Activated CD4-positive, alpha-beta T cell treated with anti-CD3 and anti-CD28 coated beads, Interleukin-2, amount 10 ng/mL, durations not matched to agents 7 days and 5 days (primary cell): Measurements from ENCODE around the gene TMEM223. TPM values are rescaled to one million over a fixed set of nuclear protein-coding genes. Genes with fewer than 3 reads are reported as not detected.
A peak's percentile ranks its signal among the peaks of the same experiment; 100 is the strongest.

Source experiments
- CTCF ChIA-PET: fragments of 350-600 bp; sonication (Branson Sonifier 250); formaldehyde crosslinking; loops from one replicate; lab custom pipeline; 2021; ENCODE audit warnings: antibody characterized with exemption; lab: Charles Lee
- POLR2A ChIA-PET: fragments of 350-600 bp; sonication (Branson Sonifier 250); formaldehyde crosslinking; loops from one replicate; lab custom pipeline; 2021; ENCODE audit warnings: antibody characterized with exemption; lab: Charles Lee
- DNase-seq: peaks from one replicate; pipeline ENCODE4 v3.0.0-alpha.2; 2020
- H3K27ac Mint-ChIP-seq: one replicate; pipeline ENCODE4 v1.8.0; 2021; ENCODE audit warnings: mild to moderate bottlenecking, moderate library complexity, mixed read lengths
- H3K27me3 Mint-ChIP-seq: one replicate; pipeline ENCODE4 v1.8.0; 2021; ENCODE audit warnings: mixed read lengths
- H3K36me3 Mint-ChIP-seq: one replicate; pipeline ENCODE4 v1.8.0; 2021; ENCODE audit warnings: low read depth, mixed read lengths
- H3K4me1 Mint-ChIP-seq: one replicate; pipeline ENCODE4 v1.8.0; 2021; ENCODE audit warnings: mixed read lengths
- H3K4me3 Mint-ChIP-seq: one replicate; pipeline ENCODE4 v1.8.0; 2021; ENCODE audit warnings: mild to moderate bottlenecking, moderate library complexity, mixed read lengths
- H3K9me3 Mint-ChIP-seq: one replicate; pipeline ENCODE4 v1.8.0; 2021; ENCODE audit warnings: mixed read lengths
- total RNA-seq, 2 experiments: library from RNA; stranded (reverse); gene quantifications; one replicate each; pipeline ENCODE4 v1.2.3, GENCODE V29; 2021

TMEM223 gene
- total RNA-seq, 2 experiments from 2014 or later = 17.9 to 19.4 TPM

GRCh38 chr11:62816557-62816956 is 24.8 kb upstream of the TMEM223 start:
- H3K4me1 Mint-ChIP-seq = peaks cover 2% of the 10 kb centered on the region
- no peak overlapping the region for H3K4me3 Mint-ChIP-seq
- no peaks in the 10 kb centered on the region for H3K27me3 Mint-ChIP-seq
- H3K27ac Mint-ChIP-seq = no peak overlapping the region
- no peak for DNase-seq
- ChIA-PET CTCF (interaction anchor here (0.7 to 2.0 kb wide), 10 partner anchors 9 to 90 kb away, joined by 3 to 6 read pairs (median 4); partner anchors contain the start of genes TMEM179B and ZBTB3), POLR2A (interaction anchor here (0.8 kb wide), 1 partner anchor 25 kb away, joined by 3 read pairs; no protein-coding TSS in a partner anchor)
- peaks cover 20% of the 10 kb centered on the region for H3K36me3 Mint-ChIP-seq
- H3K9me3 Mint-ChIP-seq = no peaks in the 10 kb centered on the region

DNA sequence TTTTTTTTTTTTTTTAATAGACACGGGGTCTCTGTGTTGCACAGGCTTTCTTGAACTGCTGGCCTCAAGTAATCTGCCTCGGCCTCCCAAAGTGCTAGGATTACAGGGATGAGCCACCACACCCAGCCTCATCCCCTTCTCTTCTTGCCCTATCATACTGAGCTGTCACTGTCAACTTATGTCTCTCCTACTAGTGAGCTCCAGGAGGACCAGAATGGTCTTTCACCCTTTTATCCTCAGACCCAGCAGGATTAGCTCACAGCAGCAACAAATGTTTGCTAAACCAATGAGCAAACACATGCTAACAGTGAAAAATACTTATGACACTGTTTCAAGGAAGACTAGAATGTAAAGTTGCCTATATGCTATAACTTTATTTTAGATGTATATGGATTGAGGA is 19.9 kb upstream of the TMEM223 start:
- CTCF ChIA-PET = interaction anchor here (0.7 to 1.5 kb wide), 6 partner anchors 11 to 35 kb away, joined by 3 to 8 read pairs (median 4); partner anchors contain the start of gene STX5
- POLR2A ChIA-PET = no interaction called here
- no peaks in the 10 kb centered on the region for H3K27me3 Mint-ChIP-seq
- DNase-seq = no peak
- no peak overlapping the region for H3K4me3 Mint-ChIP-seq
- H3K36me3 Mint-ChIP-seq = peaks cover 7% of the 10 kb centered on the region
- H3K4me1 Mint-ChIP-seq = peaks cover 1% of the 10 kb centered on the region
- H3K9me3 Mint-ChIP-seq = no peaks in the 10 kb centered on the region
- H3K27ac Mint-ChIP-seq = no peak overlapping the region

- Mint-ChIP-seq H3K4me3 (no peak overlapping the region), H3K27ac (no peak overlapping the region), H3K36me3 (peaks cover 5% of the 10 kb centered on the region), H3K27me3 (no peaks in the 10 kb centered on the region), H3K9me3 (no peaks in the 10 kb centered on the region), H3K4me1 (peaks cover 9% of the 10 kb centered on the region)
- no peak for DNase-seq
- CTCF ChIA-PET = interaction anchor here (1.3 kb wide), 1 partner anchor 24 kb away, joined by 3 read pairs; no protein-coding TSS in a partner anchor
- POLR2A ChIA-PET = no interaction called here
Observed at GRCh38 chr11:62810748-62811147, 18.9 kb upstream of the TMEM223 start.

DNA sequence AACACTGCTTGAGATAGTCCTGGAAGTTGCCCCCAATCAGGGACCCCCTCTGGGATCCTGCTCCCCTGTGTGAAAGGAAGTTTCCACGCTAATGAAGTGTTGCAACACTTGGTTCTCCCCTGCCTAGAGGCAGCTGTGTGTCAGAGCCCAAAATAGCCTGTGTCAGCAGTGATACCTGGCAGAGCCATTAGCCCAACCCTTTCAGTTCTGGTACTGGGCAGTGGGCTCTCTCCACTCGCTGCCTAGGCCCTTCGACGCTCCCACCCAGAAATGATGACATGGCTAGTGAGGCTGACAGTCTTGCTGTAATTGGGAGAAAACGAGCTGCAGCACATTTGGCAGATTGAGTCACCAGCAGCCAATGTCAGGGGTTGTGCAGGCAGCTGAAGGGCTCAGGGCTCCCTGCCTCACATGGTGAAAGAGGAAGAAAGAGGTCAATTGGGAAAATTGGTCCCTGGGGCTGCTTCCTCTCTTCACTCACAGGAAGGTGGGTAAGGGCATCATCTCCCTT is 14.9 kb upstream of the TMEM223 start:
- ChIA-PET POLR2A (interaction anchor here (1.0 to 1.4 kb wide), 2 partner anchors 35 to 53 kb away, joined by 3 to 6 read pairs; partner anchors contain the start of gene ZBTB3), CTCF (interaction anchor here (0.6 to 2.3 kb wide), 8 partner anchors 9 to 35 kb away, joined by 3 to 17 read pairs (median 4); partner anchors contain the start of genes STX5 and TMEM179B)
- DNase-seq = no peak
- Mint-ChIP-seq H3K9me3 (no peaks in the 10 kb centered on the region), H3K4me3 (peak overlapping the region; percentile 95), H3K27ac (peak overlapping the region; percentile 95), H3K27me3 (no peaks in the 10 kb centered on the region), H3K36me3 (peaks cover 24% of the 10 kb centered on the region), H3K4me1 (peaks cover 26% of the 10 kb centered on the region)

GRCh38 chr11:62805961-62806441 is 14.2 kb upstream of the TMEM223 start:
- DNase-seq = no peak

DNA sequence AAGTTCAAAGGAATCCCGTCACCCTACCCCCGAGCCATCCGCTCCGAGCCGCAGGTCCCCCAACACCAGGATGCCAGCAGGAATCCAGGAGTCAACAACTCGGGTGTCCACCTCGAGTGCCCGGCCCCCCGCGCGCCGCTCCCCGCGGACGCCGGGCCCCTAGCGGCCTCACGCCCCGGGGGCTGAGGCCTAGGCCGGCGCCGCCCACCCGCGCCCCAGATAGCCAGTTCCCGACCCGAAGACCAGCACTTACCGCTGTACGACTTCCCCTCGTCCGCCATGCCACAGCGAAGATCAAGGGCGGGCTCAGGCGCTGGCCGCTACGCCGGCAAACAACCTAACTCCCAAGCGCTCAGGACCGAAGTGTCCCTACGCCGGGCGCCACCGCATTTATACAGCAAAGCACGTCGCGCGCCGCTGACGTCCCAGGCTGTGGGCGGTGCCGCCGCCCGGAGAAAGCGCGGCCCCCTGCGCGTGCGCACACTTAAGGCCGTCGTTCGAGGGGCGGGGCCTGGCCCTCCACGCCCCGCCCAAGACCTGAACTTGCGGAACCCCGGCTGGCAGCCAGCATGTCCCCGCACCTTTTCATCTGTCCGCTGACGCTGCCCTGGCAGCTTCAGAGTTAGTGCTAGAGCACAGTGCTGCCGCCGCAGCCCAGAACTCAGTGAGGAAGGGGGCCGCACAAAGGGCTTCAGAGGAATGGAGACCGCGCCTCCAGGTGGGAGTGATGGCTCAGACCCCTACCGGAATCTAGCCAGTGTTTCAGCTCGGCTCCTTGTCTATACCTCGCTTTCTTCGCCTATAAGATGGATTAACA is 13.5 kb upstream of the TMEM223 start, which contains the start of gene NXF1:
Gene NXF1 (minus strand): TSS at position 365 of the 817 bp plus-strand sequence. CDS start 84 bp downstream, at position 281.
- peaks cover 33% of the 10 kb centered on the region for H3K36me3 Mint-ChIP-seq
- peaks cover 26% of the 10 kb centered on the region for H3K4me1 Mint-ChIP-seq
- no peaks in the 10 kb centered on the region for H3K9me3 Mint-ChIP-seq
- ChIA-PET CTCF (interaction anchor here (0.6 to 2.3 kb wide), 8 partner anchors 11 to 206 kb away, joined by 3 to 17 read pairs (median 4); partner anchors contain the start of genes STX5 and TMEM179B), POLR2A (interaction anchor here (0.5 to 1.4 kb wide), 3 partner anchors 36 to 71 kb away, joined by 3 to 7 read pairs (median 6); partner anchors contain the start of gene ZBTB3)
- H3K4me3 Mint-ChIP-seq = peak within 1 kb of the TSS; percentile 95
- no peaks in the 10 kb centered on the region for H3K27me3 Mint-ChIP-seq
- DNase-seq = peak; percentile 93
- peak within 1 kb of the TSS; percentile 95 for H3K27ac Mint-ChIP-seq

More at GRCh38 chr11:62805961-62806441, 14.2 kb upstream of the TMEM223 start:
- H3K27ac Mint-ChIP-seq = peak overlapping the region; percentile 95
- H3K36me3 Mint-ChIP-seq = peaks cover 30% of the 10 kb centered on the region
- no peaks in the 10 kb centered on the region for H3K9me3 Mint-ChIP-seq
- POLR2A ChIA-PET = interaction anchor here (0.5 to 1.4 kb wide), 3 partner anchors 35 to 71 kb away, joined by 3 to 7 read pairs (median 6); partner anchors contain the start of gene ZBTB3
- CTCF ChIA-PET = interaction anchor here (0.6 to 2.3 kb wide), 9 partner anchors 8 to 206 kb away, joined by 3 to 17 read pairs (median 4); partner anchors contain the start of genes STX5 and TMEM179B
- no peaks in the 10 kb centered on the region for H3K27me3 Mint-ChIP-seq
- H3K4me3 Mint-ChIP-seq = peak overlapping the region; percentile 95
- H3K4me1 Mint-ChIP-seq = peaks cover 26% of the 10 kb centered on the region

DNA sequence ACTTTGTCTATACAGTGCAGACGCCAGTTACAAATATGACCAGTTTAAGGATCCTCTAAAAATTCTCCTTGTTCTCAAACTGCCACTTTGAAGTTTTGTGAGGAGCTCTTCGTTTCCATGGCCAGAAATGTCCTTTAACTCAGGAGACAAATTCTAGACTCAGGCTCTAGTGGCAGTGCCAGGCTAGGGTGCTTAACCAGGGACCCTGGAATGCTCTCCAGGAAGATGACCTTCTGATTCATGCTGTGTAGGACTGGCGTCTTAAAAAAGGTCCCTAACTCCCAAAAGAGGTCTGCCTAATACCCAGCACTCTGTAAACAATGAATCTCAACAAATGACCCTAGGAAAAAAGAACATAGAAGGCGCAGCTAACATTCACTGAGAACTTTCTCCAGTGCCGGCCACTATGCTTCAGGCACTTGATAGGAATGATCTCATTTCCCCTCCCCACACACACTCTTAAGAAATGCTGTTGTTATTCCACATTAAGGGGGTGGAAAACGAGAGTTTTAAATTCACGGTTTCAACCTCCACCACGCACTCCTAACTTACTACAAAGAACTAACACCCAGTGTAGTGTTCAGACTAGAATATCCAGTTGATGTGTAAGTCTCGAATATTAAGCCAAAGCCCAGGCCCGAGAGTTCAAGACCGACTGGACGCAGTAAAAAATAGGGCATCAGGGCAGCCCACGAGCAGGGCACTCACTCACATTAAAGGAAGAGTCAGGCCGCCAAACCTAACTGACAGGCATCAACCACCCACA is 12.7 kb upstream of the TMEM223 start:
- H3K4me1 Mint-ChIP-seq = peaks cover 26% of the 10 kb centered on the region
- CTCF ChIA-PET = interaction anchor here (0.7 to 2.6 kb wide), 5 partner anchors 12 to 43 kb away, joined by 3 to 13 read pairs (median 3); no protein-coding TSS in a partner anchor
- peak overlapping the region; percentile 95 for H3K4me3 Mint-ChIP-seq
- no peaks in the 10 kb centered on the region for H3K27me3 Mint-ChIP-seq
- H3K27ac Mint-ChIP-seq = peak overlapping the region; percentile 92
- POLR2A ChIA-PET = no interaction called here
- DNase-seq = no peak
- no peaks in the 10 kb centered on the region for H3K9me3 Mint-ChIP-seq
- peaks cover 38% of the 10 kb centered on the region for H3K36me3 Mint-ChIP-seq

- POLR2A ChIA-PET = no interaction called here
- Mint-ChIP-seq H3K27ac (no peak overlapping the region), H3K4me1 (peaks cover 19% of the 10 kb centered on the region), H3K4me3 (no peak overlapping the region), H3K9me3 (no peaks in the 10 kb centered on the region), H3K36me3 (peaks cover 58% of the 10 kb centered on the region), H3K27me3 (no peaks in the 10 kb centered on the region)
- CTCF ChIA-PET = interaction anchor here (0.9 to 2.8 kb wide), 4 partner anchors 14 to 210 kb away, joined by 3 to 20 read pairs (median 4); partner anchors contain the start of genes TEX54, TMEM179B and TUT1
- no peak for DNase-seq
Observed at GRCh38 chr11:62801071-62801470, 9.3 kb upstream of the TMEM223 start.

- Mint-ChIP-seq H3K36me3 (peaks cover 70% of the 10 kb centered on the region), H3K9me3 (no peaks in the 10 kb centered on the region), H3K27ac (no peak overlapping the region), H3K4me3 (no peak overlapping the region), H3K27me3 (no peaks in the 10 kb centered on the region), H3K4me1 (peaks cover 18% of the 10 kb centered on the region)
- ChIA-PET CTCF (interaction anchor here (0.5 to 2.8 kb wide), 5 partner anchors 13 to 1375 kb away, joined by 3 to 20 read pairs (median 3); partner anchors contain the start of genes SLC3A2, STX5 and TMEM179B), POLR2A (no interaction called here)
- DNase-seq = no peak
Observed at GRCh38 chr11:62799486-62799885, 7.7 kb upstream of the TMEM223 start.

DNA sequence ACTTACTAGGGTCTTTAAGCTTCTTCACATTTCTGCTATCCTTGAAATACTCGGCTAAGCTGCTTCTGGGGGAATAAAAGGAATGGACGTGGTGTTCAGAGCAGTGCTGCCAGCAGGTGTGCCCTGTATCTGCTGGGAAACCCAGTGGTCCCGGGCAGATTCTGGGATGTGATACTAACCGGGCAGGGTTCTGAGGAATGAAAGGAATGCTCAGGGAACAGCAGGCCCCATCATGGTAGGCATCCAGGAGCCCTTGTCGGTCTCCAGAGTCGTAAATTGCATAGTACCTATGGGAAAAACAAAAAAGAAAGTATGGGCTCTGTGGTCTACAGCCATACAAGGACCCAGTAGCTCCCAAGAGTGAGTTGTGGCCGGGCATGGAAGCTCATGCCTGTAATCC is 4.5 kb upstream of the TMEM223 start:
- Mint-ChIP-seq H3K4me3 (no peak overlapping the region), H3K36me3 (peaks cover 67% of the 10 kb centered on the region), H3K4me1 (peaks cover 17% of the 10 kb centered on the region), H3K27me3 (no peaks in the 10 kb centered on the region), H3K27ac (no peak overlapping the region), H3K9me3 (no peaks in the 10 kb centered on the region)
- CTCF ChIA-PET = interaction anchor here (0.7 to 4.2 kb wide), 7 partner anchors 10 to 67 kb away, joined by 3 to 37 read pairs (median 3); partner anchors contain the start of gene TMEM179B
- DNase-seq = no peak
- POLR2A ChIA-PET = interaction anchor here (0.6 to 0.7 kb wide), 2 partner anchors 38 to 45 kb away, joined by 3 read pairs; no protein-coding TSS in a partner anchor

GRCh38 chr11:62794201-62794775 is 2.5 kb upstream of the TMEM223 start:
- no peak overlapping the region for H3K4me3 Mint-ChIP-seq
- H3K9me3 Mint-ChIP-seq = no peaks in the 10 kb centered on the region
- DNase-seq = no peak
- peaks cover 73% of the 10 kb centered on the region for H3K36me3 Mint-ChIP-seq
- ChIA-PET POLR2A (interaction anchor here (0.6 to 1.8 kb wide), 2 partner anchors 10 to 47 kb away, joined by 5 to 19 read pairs; no protein-coding TSS in a partner anchor), CTCF (interaction anchor here (0.6 to 4.2 kb wide), 7 partner anchors 8 to 1452 kb away, joined by 3 to 37 read pairs (median 3); partner anchors contain the start of genes PPP1R14B, SLC3A2, TMEM179B and TUT1)
- peak overlapping the region; percentile 46 for H3K27ac Mint-ChIP-seq
- H3K4me1 Mint-ChIP-seq = peaks cover 34% of the 10 kb centered on the region
- no peaks in the 10 kb centered on the region for H3K27me3 Mint-ChIP-seq
